Esophagus squamous epithelium (tissue), 5 donors: Measurements from ENCODE around the gene CLTCL1. TPM values are rescaled to one million over a fixed set of nuclear protein-coding genes. Genes with fewer than 3 reads are reported as not detected.

ENCODE experiments used
- DNase-seq: peaks from one replicate; lab custom pipeline; 2025; lab: John Stamatoyannopoulos, UW
- H3K27ac ChIP-seq, 4 donors: fragments of 200-600 bp; sonication (generic); one replicate each; pipeline ENCODE4 v1.5.1; 2016 to 2019; ENCODE audit warnings: mild to moderate bottlenecking in 1 of 4
- H3K27me3 ChIP-seq, 4 donors: fragments of 200-600 bp; sonication (generic); 1 replicate in 3 of 4; 2 replicates in 1 of 4; pipeline versions ENCODE4 v1.5.1 to v1.6.0; 2017 to 2021; ENCODE audit warnings: antibody characterized with exemption in 1 of 4
- H3K36me3 ChIP-seq, 3 donors: fragments of 200-600 bp; sonication (generic); one replicate each; pipeline ENCODE4 v1.5.1; 2016 to 2019
- H3K4me1 ChIP-seq, 3 donors: fragments of 200-600 bp; sonication (generic); one replicate each; pipeline ENCODE4 v1.5.1; 2017 to 2019
- H3K4me3 ChIP-seq, 4 donors: fragments of 200-600 bp; sonication (generic); 1 replicate in 3 of 4; 2 replicates in 1 of 4; pipeline ENCODE4 v1.5.1; 2016 to 2019; ENCODE audit warnings: mild to moderate bottlenecking in 2 of 4, moderate library complexity in 1 of 4
- H3K9me3 ChIP-seq, 3 donors: fragments of 200-600 bp; sonication (generic); one replicate each; pipeline ENCODE4 v1.5.1; 2016 to 2019
- POLR2A ChIP-seq, 4 donors: fragments of 450-650 bp; IDR thresholded peaks; one replicate each; pipeline ENCODE4 v1.6.1; 2017; ENCODE audit warnings: antibody characterized with exemption in 4 of 4, mild to moderate bottlenecking in 4 of 4, moderate library complexity in 3 of 4
- WGBS, 2 donors: methylation state at CpG; one replicate each; pipeline ENCODE4 v1.1.5; 2018; 5-methylcytosine and 5-hydroxymethylcytosine counted together
- intact Hi-C: fragments of 100-400 bp; cut with DNase I; formaldehyde crosslinking; loops from one replicate; pipeline ENCODE4 v1.15.0; 2022
- total RNA-seq, 4 donors: library from RNA; depleted of rRNA; stranded (reverse); fragments of >200 nt; gene quantifications; one replicate each; pipeline ENCODE4 v1.1.0, GENCODE V29; 2016
- TF ChIP-seq, protein P1 (sequence below), 6 experiments: fragments of 450-650 bp in 4 of 6; fragments of 200-600 bp in 2 of 6; sonication (generic) in 2 of 6; IDR thresholded peaks; one replicate each; pipeline ENCODE4 v1.5.1; 2016 to 2019; ENCODE audit warnings: antibody characterized with exemption in 6 of 6, mild to moderate bottlenecking in 4 of 6, moderate library complexity in 4 of 6
- donor health status: DM: yes; HTN: yes; CAD: no.

CLTCL1 gene
- total RNA-seq, 4 donors from 2014 or later = 3.0 to 7.7 (median 5.1) TPM

DNA sequence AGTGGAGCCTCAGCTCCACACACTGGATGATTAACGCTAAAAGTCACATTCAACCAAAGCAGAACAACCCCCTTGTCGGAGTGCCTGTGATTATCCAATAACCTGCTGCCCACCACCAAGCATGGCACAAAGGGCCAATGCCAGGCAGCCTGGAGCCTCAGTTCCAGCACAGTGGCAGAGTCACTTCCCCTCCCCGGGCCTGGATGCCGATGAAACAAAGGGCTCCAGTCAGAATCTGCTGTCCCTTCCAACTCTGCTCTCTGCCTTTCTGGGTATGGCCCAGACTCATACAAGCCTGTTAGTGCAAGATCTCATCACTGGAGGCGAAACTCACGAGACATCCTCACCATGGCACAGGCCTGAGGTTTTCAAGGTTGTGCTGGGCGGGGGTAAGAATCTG lies 52.1 kb downstream of the CLTCL1 start:
- intact Hi-C loops = no loop called here
- WGBS, 2 donors = 90 to 97% methylated on average over 3 to 7 of the region's 7 CpGs

DNA sequence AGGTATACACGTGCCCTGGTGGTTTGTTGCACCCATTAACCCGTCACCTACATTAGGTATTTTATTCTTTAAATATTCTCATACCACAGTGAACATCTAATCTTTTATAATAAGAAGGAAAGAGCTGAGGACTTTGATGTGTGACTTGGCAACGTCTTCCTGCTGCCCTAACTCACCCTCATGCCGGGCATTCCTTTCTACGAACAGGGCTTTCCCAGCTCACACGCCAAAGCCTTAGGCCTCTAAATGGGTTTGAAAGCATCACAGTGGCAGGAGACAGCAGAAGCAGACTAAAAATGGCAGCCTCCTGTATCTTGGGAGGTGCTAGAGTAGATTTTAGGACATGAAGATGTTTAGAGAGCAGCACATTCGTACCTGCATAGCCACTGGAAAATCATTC lies 52.6 kb downstream of the CLTCL1 start:
- Histone ChIP-seq H3K9me3 (no peaks in the 10 kb centered on the region), H3K27me3 (no peaks in the 10 kb centered on the region), H3K27ac (no peak overlapping the region), H3K4me3 (no peak overlapping the region), H3K36me3 (peaks cover 0 to 49% (median 0%) of the 10 kb centered on the region in 3 donors), H3K4me1 (no peaks in the 10 kb centered on the region)
- TF ChIP-seq, protein P1, sequence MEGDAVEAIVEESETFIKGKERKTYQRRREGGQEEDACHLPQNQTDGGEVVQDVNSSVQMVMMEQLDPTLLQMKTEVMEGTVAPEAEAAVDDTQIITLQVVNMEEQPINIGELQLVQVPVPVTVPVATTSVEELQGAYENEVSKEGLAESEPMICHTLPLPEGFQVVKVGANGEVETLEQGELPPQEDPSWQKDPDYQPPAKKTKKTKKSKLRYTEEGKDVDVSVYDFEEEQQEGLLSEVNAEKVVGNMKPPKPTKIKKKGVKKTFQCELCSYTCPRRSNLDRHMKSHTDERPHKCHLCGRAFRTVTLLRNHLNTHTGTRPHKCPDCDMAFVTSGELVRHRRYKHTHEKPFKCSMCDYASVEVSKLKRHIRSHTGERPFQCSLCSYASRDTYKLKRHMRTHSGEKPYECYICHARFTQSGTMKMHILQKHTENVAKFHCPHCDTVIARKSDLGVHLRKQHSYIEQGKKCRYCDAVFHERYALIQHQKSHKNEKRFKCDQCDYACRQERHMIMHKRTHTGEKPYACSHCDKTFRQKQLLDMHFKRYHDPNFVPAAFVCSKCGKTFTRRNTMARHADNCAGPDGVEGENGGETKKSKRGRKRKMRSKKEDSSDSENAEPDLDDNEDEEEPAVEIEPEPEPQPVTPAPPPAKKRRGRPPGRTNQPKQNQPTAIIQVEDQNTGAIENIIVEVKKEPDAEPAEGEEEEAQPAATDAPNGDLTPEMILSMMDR (IDR thresholded peaks at IDR 0.05) = no peak
- TF ChIP-seq POLR2A (IDR thresholded peaks at IDR 0.05) = no peak
- intact Hi-C loops = no loop called here
- DNase-seq = no peak
- WGBS, 2 donors = 77 to 87% methylated on average over 7 of the region's 7 CpGs

More for the DNA sequence above, 52.1 kb downstream of the CLTCL1 start:
- Histone ChIP-seq H3K4me1 (no peaks in the 10 kb centered on the region), H3K27me3 (no peaks in the 10 kb centered on the region), H3K9me3 (no peaks in the 10 kb centered on the region), H3K27ac (no peak overlapping the region), H3K36me3 (peaks cover 0 to 43% (median 0%) of the 10 kb centered on the region in 3 donors), H3K4me3 (no peak overlapping the region)
- TF ChIP-seq, protein P1 (IDR thresholded peaks at IDR 0.05) = no peak
- no peak for TF ChIP-seq POLR2A (IDR thresholded peaks at IDR 0.05)
- no peak for DNase-seq

DNA sequence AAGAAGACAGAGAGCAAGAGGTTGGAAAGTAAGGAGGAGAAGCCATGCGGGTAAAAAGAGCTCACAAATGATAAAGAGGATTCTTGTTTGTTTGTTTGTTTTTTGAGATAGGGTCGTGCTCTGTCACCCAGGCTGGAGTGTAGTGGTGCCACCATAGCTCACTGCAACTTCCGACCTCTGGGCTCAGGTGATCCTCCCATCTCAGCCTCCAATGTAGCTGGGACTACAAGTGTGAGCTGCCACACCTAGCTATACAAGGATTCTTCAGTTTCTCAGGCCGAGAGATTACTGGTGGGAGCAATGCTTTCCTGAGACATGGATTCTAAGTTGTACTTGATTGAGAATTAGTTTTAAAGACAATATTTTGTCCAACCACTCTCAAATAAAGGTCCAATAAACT lies 55.6 kb downstream of the CLTCL1 start:
- WGBS, 2 donors = 82 to 87% methylated on average over 4 of the region's 4 CpGs
- DNase-seq = no peak
- TF ChIP-seq, protein P1 (IDR thresholded peaks at IDR 0.05) = no peak
- no peak for TF ChIP-seq POLR2A (IDR thresholded peaks at IDR 0.05)
- Histone ChIP-seq H3K4me3 (no peak overlapping the region), H3K27ac (no peak overlapping the region), H3K4me1 (no peaks in the 10 kb centered on the region), H3K36me3 (peaks cover 0 to 62% (median 1%) of the 10 kb centered on the region in 3 donors), H3K27me3 (no peaks in the 10 kb centered on the region), H3K9me3 (no peaks in the 10 kb centered on the region)
- intact Hi-C loops = no loop called here

DNA sequence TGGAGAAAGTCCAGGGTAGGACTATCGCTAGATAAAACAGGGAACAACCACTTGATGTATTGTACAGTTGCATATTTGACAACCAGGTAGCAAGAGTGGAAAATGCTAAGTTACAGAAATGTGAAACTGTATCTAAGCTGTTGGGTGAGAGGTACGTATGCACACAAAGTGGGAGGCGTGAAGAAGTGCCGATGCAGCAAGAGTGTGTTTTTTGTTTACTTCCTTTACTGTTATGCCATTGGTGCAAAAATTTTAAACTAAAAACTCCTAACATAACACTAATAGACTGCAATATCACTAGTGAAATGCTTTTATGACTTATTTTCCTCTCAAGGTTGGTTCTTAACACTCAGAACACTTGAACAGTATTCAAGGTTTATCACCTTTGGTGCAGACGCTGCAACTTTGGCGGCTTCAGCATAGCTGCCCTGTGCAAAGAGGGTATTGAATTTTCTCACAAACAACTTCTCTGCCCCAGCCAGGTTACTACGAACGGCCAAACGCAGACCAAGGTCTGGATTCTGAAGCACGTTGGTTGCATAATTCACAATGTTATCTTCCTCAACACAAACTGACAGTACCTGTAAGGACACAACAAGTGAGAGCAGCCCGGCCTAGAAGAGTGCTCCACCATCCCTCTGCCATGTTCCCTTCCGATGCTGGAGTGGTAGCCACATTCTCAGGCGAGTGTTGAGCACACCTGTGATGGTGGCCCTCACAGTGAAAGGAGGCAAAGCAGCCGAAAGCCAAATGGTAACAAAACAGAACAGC lies 57.2 kb downstream of the CLTCL1 start:
- TF ChIP-seq, protein P1 (IDR thresholded peaks at IDR 0.05) = no peak
- no peak for TF ChIP-seq POLR2A (IDR thresholded peaks at IDR 0.05)
- Histone ChIP-seq H3K4me1 (no peaks in the 10 kb centered on the region), H3K4me3 (no peak overlapping the region), H3K27ac (no peak overlapping the region), H3K27me3 (no peaks in the 10 kb centered on the region), H3K36me3 (peaks cover 0 to 67% (median 3%) of the 10 kb centered on the region in 3 donors), H3K9me3 (no peaks in the 10 kb centered on the region)
- DNase-seq = no peak
- WGBS, 2 donors = 87 to 88% methylated on average over 13 to 14 of the region's 14 CpGs
- intact Hi-C loops = no loop called here

DNA sequence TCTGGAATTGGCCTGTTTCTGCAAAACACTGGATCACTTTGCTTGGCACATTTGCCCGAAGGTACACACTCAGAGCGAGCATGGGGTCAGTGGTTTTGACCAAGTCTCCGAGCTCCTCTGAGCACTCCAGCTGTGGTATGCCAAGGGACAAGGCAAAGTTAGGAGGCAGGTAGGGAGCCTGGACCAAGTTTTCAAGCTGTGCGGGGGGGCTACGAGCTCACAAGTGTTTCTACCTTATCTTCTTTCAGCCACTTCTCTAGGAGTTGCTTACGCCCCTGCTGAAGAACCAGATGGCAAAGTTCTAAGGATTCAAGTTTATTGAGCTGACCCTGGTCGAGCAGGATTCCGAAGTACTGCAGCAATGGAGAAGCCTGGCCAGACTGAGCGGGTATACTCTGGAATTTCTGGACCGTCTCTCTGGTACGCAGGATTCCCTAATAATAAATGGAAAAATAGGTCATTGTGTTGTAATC lies 58.3 kb downstream of the CLTCL1 start:
- 91 to 96% methylated on average over 10 to 11 of the region's 11 CpGs for WGBS, 2 donors
- Histone ChIP-seq H3K4me1 (no peaks in the 10 kb centered on the region), H3K9me3 (no peaks in the 10 kb centered on the region), H3K4me3 (no peak overlapping the region), H3K36me3 (peaks cover 0 to 69% (median 3%) of the 10 kb centered on the region in 3 donors), H3K27ac (no peak overlapping the region), H3K27me3 (no peaks in the 10 kb centered on the region)
- DNase-seq = no peak
- no peak for TF ChIP-seq POLR2A (IDR thresholded peaks at IDR 0.05)
- TF ChIP-seq, protein P1 (IDR thresholded peaks at IDR 0.05) = no peak
- intact Hi-C loops = no loop called here
